Measurements from ENCODE around the gene ENTPD2.

Gene ENTPD2

GRCh38 chr9:137046088-137046787, 7.6 kb downstream of the ENTPD2 start, which contains the start of gene NPDC1 (continued):
- TF ChIP-seq ZBTB6 (tag by site-specific recombination; IDR thresholded peaks at IDR 0.05) (0 out of 2 replicates have a peak, but pooled peaks have one; percentile 8), KLF7 (tag by site-specific recombination; IDR thresholded peaks at IDR 0.05; ENCODE audit: borderline replicate concordance) (peak; percentile 42; the same call in 1 of the 2 replicates), ZBTB17 (tag by site-specific recombination; IDR thresholded peaks at IDR 0.05) (peak; percentile 86), ZNF555 (tag by site-specific recombination; conservative IDR thresholded peaks at IDR 0.05) (no peak), ZNF121 (tag by site-specific recombination; IDR thresholded peaks at IDR 0.05) (no peak), ZIC2 (tag by site-specific recombination; IDR thresholded peaks at IDR 0.05) (peak; percentile 36), CTCF (tag by site-specific recombination; IDR thresholded peaks at IDR 0.05) (peak; percentile 87), TCF7L2 (IDR thresholded peaks at IDR 0.05; ENCODE audit: borderline replicate concordance, low read depth, low read length) (no peak)

GRCh38 chr9:137045294-137046087, 8.4 kb downstream of the ENTPD2 start:
- Histone ChIP-seq H3K27ac (ENCODE audit: extremely low read depth, low read depth, low read length) (peak overlapping the region; percentile 79; the same call in 1 of the 2 replicates), H3K4me1 (ENCODE audit: control insufficient read depth, insufficient read depth, low read length) (peaks cover 5% of the 10 kb centered on the region; the same call in 1 of the 2 replicates), H3K4me3 (ENCODE audit: low read depth, low read length) (peak overlapping the region; percentile 58), H3K9me3 (ENCODE audit: control insufficient read depth, insufficient read depth, low read depth, low read length) (no peaks in the 10 kb centered on the region), H3K36me3 (ENCODE audit: control insufficient read depth in 2 of 2, insufficient read depth in 1 of 2, low read length in 2 of 2) (peaks cover 0 to 6% of the 10 kb centered on the region in 2 experiments; a peak in 1 of 3 replicates)
- ChIA-PET POLR2A (interaction anchor here (0.8 to 1.0 kb wide), 4 partner anchors 10 to 257 kb away, joined by 3 read pairs; partner anchors contain the start of genes NRARP, SAPCD2 and TUBB4B), CTCF (interaction anchor here (0.5 to 5.4 kb wide), 13 partner anchors 10 to 266 kb away, joined by 3 to 237 read pairs (median 11); partner anchors contain the start of genes ABCA2, FUT7 and SAPCD2)
- TF ChIP-seq ZNF514 (tag by site-specific recombination; IDR thresholded peaks at IDR 0.05) (no peak), PRDM4 (tag by site-specific recombination; IDR thresholded peaks at IDR 0.05) (no peak), PATZ1 (tag by site-specific recombination; IDR thresholded peaks at IDR 0.05) (0 out of 2 replicates have a peak, but pooled peaks have one; percentile 7), ZNF692 (tag by site-specific recombination; IDR thresholded peaks at IDR 0.05) (no peak; the same call in 1 of the 2 replicates), SP3 (tag by site-specific recombination; IDR thresholded peaks at IDR 0.05) (no peak), ZFP37 (tag by site-specific recombination; IDR thresholded peaks at IDR 0.05) (0 out of 2 replicates have a peak, but pooled peaks have one; percentile 26), SP7 (tag by site-specific recombination; IDR thresholded peaks at IDR 0.05) (no peak), KLF1 (tag by site-specific recombination; IDR thresholded peaks at IDR 0.05) (peak; percentile 44), YY2 (tag by site-specific recombination; IDR thresholded peaks at IDR 0.05) (no peak), BCL11A (tag by site-specific recombination; IDR thresholded peaks at IDR 0.05; ENCODE audit: low read depth) (no peak), ZNF157 (tag by site-specific recombination; IDR thresholded peaks at IDR 0.05) (no peak), CTCF (tag by site-specific recombination; IDR thresholded peaks at IDR 0.05) (0 out of 2 replicates have a peak, but pooled peaks have one; percentile 7)
- TF ChIP-seq, protein P1, sequence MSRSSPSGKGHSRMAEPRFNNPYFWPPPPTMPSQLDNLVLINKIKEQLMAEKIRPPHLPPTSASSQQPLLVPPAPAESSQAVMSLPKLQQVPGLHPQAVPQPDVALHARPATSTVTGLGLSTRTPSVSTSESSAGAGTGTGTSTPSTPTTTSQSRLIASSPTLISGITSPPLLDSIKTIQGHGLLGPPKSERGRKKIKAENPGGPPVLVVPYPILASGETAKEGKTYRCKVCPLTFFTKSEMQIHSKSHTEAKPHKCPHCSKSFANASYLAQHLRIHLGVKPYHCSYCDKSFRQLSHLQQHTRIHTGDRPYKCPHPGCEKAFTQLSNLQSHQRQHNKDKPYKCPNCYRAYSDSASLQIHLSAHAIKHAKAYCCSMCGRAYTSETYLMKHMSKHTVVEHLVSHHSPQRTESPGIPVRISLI (tag by site-specific recombination; IDR thresholded peaks at IDR 0.05), result no peak
